ENCODE measurements around the gene SVOPL.
"Not testable (repeated sequence)": the region's sequence is repeated elsewhere in the genome, so short reads cannot be mapped to it uniquely, and the experiment has no call there.

Gene SVOPL

DNA sequence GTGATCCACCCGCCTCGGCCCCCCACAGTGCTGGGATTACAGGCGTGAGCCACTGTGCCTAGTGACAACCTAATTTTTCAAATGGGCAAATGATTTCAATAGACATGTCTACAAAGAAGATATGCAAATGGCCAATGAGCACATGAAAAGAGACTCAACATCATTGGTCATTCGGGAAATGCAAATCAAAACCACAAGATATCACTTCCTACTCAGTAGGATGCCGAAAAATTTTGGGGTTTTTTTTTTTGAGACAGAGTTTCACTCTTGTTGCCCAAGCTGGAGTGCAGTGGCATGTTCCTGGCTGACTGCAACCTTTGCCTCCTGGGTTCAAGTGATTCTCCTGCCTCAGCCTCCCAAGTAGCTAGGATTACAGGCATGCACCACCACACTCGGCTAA, 13.1 kb downstream of the SVOPL start:
- H3K27me3 Mint-ChIP-seq; H3K9me3 Mint-ChIP-seq; H3K4me1 Mint-ChIP-seq; ATAC-seq (ENCODE audit: low read depth); H3K36me3 Mint-ChIP-seq; H3K4me3 Mint-ChIP-seq; DNase-seq (ENCODE audit: low spot score in 2 of 2); H3K27ac Mint-ChIP-seq: not testable (repeated sequence)

DNA sequence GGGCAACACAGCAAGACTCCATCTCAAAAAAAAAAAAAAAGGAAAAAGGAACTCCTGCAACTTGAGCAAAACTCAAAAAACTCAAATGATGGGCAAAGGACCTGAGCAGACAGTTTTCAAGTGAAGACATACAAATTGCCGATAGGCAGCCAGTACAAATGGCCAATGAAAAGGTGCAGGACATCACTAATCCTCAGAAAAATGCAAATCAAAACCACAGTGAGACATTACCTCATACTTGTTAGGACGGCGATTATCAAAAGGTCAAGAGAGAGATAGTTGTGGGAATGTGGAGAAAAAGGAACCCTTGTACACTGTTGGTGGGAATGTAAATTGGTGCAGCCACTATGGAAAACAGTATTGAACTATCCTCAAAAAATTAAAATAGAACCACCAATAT, 16.8 kb downstream of the SVOPL start:
- Mint-ChIP-seq H3K27ac (no peak overlapping the region), H3K27me3 (peaks cover 8% of the 10 kb centered on the region), H3K4me1 (peaks cover 2% of the 10 kb centered on the region), H3K9me3 (peaks cover 3% of the 10 kb centered on the region), H3K4me3 (no peak overlapping the region), H3K36me3 (peaks cover 2% of the 10 kb centered on the region)
- DNase-seq (ENCODE audit: low spot score in 2 of 2) (no peak), ATAC-seq (ENCODE audit: low read depth) (no peak)

DNA sequence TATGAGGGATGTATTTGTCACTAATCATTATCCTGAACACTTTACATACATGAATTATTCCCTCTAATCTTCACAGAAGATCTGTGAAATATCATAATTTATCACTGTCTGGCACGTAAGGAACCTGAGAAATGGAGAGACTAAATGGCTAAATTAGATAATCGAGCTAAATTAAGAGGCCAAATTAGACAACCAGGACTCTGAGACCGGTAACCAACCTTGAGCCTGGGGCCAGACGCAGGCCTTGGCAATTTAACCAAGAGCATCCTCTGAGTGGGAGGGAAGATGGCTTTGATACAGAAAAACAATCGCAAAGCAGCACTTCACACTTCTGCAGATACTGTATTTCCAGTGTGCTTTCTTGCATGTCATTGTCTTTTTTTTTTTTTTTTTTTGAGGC, 21.4 kb downstream of the SVOPL start:
- peaks cover 2% of the 10 kb centered on the region for H3K27me3 Mint-ChIP-seq
- no peak overlapping the region for H3K4me3 Mint-ChIP-seq
- no peaks in the 10 kb centered on the region for H3K4me1 Mint-ChIP-seq
- H3K27ac Mint-ChIP-seq, result no peak overlapping the region
- H3K36me3 Mint-ChIP-seq, result no peaks in the 10 kb centered on the region
- DNase-seq (ENCODE audit: low spot score in 2 of 2) (no peak), ATAC-seq (ENCODE audit: low read depth) (no peak)
- no peaks in the 10 kb centered on the region for H3K9me3 Mint-ChIP-seq

DNA sequence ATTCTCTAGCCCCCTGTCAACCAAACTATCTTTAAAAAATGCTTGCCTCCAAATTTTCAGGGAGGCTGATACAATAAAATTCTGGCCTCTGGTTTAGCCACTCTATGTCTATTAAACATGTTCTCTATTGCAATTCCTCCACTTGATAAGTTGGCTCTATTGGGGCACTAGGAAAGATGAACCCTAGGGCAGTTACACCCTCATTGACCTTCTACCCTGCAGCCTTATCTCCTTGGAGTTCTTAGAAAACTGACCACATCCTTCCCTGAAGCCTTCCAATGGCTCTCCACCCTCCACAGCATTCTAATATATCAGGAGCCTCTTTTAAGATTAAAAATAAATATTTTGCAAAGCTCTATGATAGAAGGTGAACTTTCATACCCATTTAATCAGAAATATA, 30.6 kb downstream of the SVOPL start:
- peaks cover 21% of the 10 kb centered on the region for H3K27me3 Mint-ChIP-seq
- no peak for DNase-seq (ENCODE audit: low spot score in 2 of 2)
- ATAC-seq (ENCODE audit: low read depth), result no peak
- no peak overlapping the region for H3K27ac Mint-ChIP-seq
- H3K4me1 Mint-ChIP-seq, result no peaks in the 10 kb centered on the region
- H3K4me3 Mint-ChIP-seq, result no peak overlapping the region
- H3K36me3 Mint-ChIP-seq, result no peaks in the 10 kb centered on the region
- H3K9me3 Mint-ChIP-seq, result peaks cover 2% of the 10 kb centered on the region

GRCh38 chr7:138669364-138669763, 31.8 kb downstream of the SVOPL start:
- no peak for ATAC-seq (ENCODE audit: low read depth)
- DNase-seq (ENCODE audit: low spot score in 2 of 2), result no peak
- Mint-ChIP-seq H3K4me3 (no peak overlapping the region), H3K27ac (no peak overlapping the region), H3K9me3 (peaks cover 2% of the 10 kb centered on the region), H3K27me3 (peaks cover 27% of the 10 kb centered on the region), H3K36me3 (no peaks in the 10 kb centered on the region), H3K4me1 (peaks cover 2% of the 10 kb centered on the region)

GRCh38 chr7:138668946-138669345, 32.2 kb downstream of the SVOPL start:
- Mint-ChIP-seq H3K4me1 (peaks cover 6% of the 10 kb centered on the region), H3K36me3 (no peaks in the 10 kb centered on the region), H3K27me3 (peaks cover 31% of the 10 kb centered on the region), H3K27ac (no peak overlapping the region), H3K4me3 (no peak overlapping the region), H3K9me3 (peaks cover 2% of the 10 kb centered on the region)
- ATAC-seq (ENCODE audit: low read depth), result no peak
- no peak for DNase-seq (ENCODE audit: low spot score in 2 of 2)

DNA sequence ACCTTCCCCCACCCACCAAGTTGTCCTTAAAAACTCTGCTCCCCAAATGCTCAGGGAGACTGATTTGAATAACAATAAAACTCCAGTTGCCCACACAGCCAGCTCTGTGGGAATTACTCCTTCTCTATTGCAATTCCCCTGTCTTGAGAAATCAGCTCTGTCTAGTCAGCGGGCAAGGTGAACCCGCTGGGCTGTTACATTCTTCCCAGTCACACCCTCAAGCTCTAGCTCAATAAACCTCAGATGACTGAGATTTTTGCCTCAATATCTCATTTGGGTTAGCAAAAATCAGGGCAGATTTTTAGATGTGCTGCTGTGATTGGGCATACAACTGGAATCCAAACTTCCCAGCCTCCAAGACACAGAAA, 32.9 kb downstream of the SVOPL start:
- ATAC-seq (ENCODE audit: low read depth), result no peak
- peaks cover 33% of the 10 kb centered on the region for H3K27me3 Mint-ChIP-seq
- no peak for DNase-seq (ENCODE audit: low spot score in 2 of 2)
- no peaks in the 10 kb centered on the region for H3K36me3 Mint-ChIP-seq
- H3K27ac Mint-ChIP-seq, result no peak overlapping the region
- no peak overlapping the region for H3K4me3 Mint-ChIP-seq
- peaks cover 2% of the 10 kb centered on the region for H3K9me3 Mint-ChIP-seq
- peaks cover 8% of the 10 kb centered on the region for H3K4me1 Mint-ChIP-seq

- ATAC-seq (ENCODE audit: low read depth) (no peak), DNase-seq (ENCODE audit: low spot score in 2 of 2) (no peak)
- Mint-ChIP-seq H3K27ac (no peak overlapping the region), H3K36me3 (no peaks in the 10 kb centered on the region), H3K4me3 (no peak overlapping the region), H3K27me3 (peaks cover 33% of the 10 kb centered on the region), H3K4me1 (peaks cover 8% of the 10 kb centered on the region), H3K9me3 (peaks cover 2% of the 10 kb centered on the region)
Measured at GRCh38 chr7:138667535-138668228, 33.5 kb downstream of the SVOPL start.

DNA sequence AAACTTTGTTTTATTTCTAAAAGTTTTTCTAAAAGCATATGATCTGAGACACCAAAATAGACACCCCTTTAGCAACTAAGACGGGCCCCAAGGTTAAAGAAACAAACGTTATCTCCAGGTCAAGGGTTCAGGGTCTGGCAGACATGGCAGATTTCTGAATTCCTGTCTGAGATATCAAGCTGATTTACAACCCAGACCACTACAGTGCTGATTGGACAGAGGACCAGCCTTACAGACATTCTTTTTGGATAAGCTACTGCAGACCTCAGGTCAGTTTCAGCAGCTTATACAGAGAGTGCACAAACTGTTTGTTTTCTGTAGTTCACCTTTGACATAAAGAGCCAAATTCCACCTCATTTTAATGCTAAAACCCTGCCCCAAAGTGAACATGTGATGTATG, 34.8 kb downstream of the SVOPL start:
- Mint-ChIP-seq H3K27me3 (peaks cover 28% of the 10 kb centered on the region), H3K27ac (no peak overlapping the region), H3K4me1 (peaks cover 8% of the 10 kb centered on the region), H3K4me3 (no peak overlapping the region), H3K9me3 (peaks cover 2% of the 10 kb centered on the region), H3K36me3 (no peaks in the 10 kb centered on the region)
- DNase-seq (ENCODE audit: low spot score in 2 of 2), result no peak
- no peak for ATAC-seq (ENCODE audit: low read depth)

GRCh38 chr7:138665669-138666140, 35.5 kb downstream of the SVOPL start:
- Mint-ChIP-seq H3K9me3 (peaks cover 2% of the 10 kb centered on the region), H3K27ac (no peak overlapping the region), H3K27me3 (peaks cover 28% of the 10 kb centered on the region), H3K36me3 (no peaks in the 10 kb centered on the region), H3K4me1 (peaks cover 8% of the 10 kb centered on the region), H3K4me3 (no peak overlapping the region)
- DNase-seq (ENCODE audit: low spot score in 2 of 2) (no peak), ATAC-seq (ENCODE audit: low read depth) (no peak)

- no peak overlapping the region for H3K27ac Mint-ChIP-seq
- DNase-seq (ENCODE audit: low spot score in 2 of 2) (no peak), ATAC-seq (ENCODE audit: low read depth) (no peak)
- peaks cover 2% of the 10 kb centered on the region for H3K9me3 Mint-ChIP-seq
- peaks cover 8% of the 10 kb centered on the region for H3K4me1 Mint-ChIP-seq
- H3K36me3 Mint-ChIP-seq, result no peaks in the 10 kb centered on the region
- peaks cover 24% of the 10 kb centered on the region for H3K27me3 Mint-ChIP-seq
- H3K4me3 Mint-ChIP-seq, result no peak overlapping the region
Measured at GRCh38 chr7:138665249-138665648, 35.9 kb downstream of the SVOPL start.

GRCh38 chr7:138663725-138664710, 37.1 kb downstream of the SVOPL start:
- H3K9me3 Mint-ChIP-seq, result peaks cover 2% of the 10 kb centered on the region
- peaks cover 8% of the 10 kb centered on the region for H3K4me1 Mint-ChIP-seq
- peak overlapping the region; percentile 46 for H3K4me3 Mint-ChIP-seq
- ATAC-seq (ENCODE audit: low read depth), result no peak
- peaks cover 25% of the 10 kb centered on the region for H3K27me3 Mint-ChIP-seq
- no peak for DNase-seq (ENCODE audit: low spot score in 2 of 2)
- no peaks in the 10 kb centered on the region for H3K36me3 Mint-ChIP-seq
- H3K27ac Mint-ChIP-seq, result no peak overlapping the region

GRCh38 chr7:138662991-138663320, 38.2 kb downstream of the SVOPL start:
- DNase-seq (ENCODE audit: low spot score in 2 of 2), result no peak
- no peak overlapping the region for H3K27ac Mint-ChIP-seq
- ATAC-seq (ENCODE audit: low read depth), result no peak
- H3K9me3 Mint-ChIP-seq, result peaks cover 2% of the 10 kb centered on the region
- H3K36me3 Mint-ChIP-seq, result no peaks in the 10 kb centered on the region
- H3K4me1 Mint-ChIP-seq, result peaks cover 8% of the 10 kb centered on the region
- H3K4me3 Mint-ChIP-seq, result no peak overlapping the region
- H3K27me3 Mint-ChIP-seq, result peaks cover 22% of the 10 kb centered on the region

- Mint-ChIP-seq H3K4me3 (no peak overlapping the region), H3K36me3 (no peaks in the 10 kb centered on the region), H3K4me1 (peaks cover 8% of the 10 kb centered on the region), H3K27ac (no peak overlapping the region), H3K9me3 (no peaks in the 10 kb centered on the region), H3K27me3 (peaks cover 18% of the 10 kb centered on the region)
- no peak for ATAC-seq (ENCODE audit: low read depth)
- no peak for DNase-seq (ENCODE audit: low spot score in 2 of 2)
Measured at GRCh38 chr7:138662076-138662990, 38.8 kb downstream of the SVOPL start.

All from memory B cell (primary cell).